ENCODE results near the gene FAM76A.
"Not testable (repeated sequence)": the region's sequence is repeated elsewhere in the genome, so short reads cannot be mapped to it uniquely, and the experiment has no call there.

The FAM76A gene

DNA sequence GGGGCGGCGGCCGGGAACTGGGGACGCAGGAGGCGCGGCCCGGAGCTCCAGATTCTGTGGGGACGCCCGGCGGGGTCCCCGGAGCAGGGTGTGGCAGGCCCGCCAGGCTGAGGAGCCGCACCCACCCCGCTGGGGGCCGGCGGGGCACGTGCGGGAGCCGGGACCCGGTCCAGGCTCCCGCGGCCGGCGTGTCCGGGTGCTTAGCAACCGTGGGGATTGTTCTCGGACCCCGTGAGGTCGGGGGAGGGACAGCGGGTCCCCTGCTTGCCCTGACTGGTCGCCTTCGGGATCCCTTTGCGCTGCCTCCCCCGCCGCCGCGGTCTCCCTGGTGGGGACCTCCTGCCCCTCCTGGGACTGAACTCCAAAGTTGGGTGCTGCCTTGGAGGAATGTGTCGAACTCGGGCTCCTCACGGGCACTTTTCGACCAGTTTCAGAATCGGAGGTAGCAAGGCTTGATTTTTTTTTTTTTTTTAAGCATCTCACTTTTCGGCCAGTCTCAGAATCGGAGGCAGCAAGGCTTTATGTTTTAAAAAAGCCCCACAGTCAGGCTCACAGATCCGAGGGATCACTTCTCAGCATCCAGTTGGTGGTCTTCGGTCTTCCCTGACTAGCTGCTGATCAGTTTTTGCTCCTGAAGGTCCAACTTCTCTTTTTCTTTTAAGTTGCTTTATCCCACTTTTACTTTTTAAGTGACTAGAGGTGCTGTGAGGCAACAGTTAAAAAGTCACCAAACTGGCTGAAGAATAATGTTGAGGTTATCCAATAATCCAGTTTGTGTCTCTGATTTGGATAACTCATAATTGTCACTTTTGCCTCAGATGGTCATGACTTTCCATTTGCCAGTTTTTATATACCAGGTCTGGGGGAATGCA lies 648 bp downstream of the FAM76A start:
- no peak for DNase-seq

DNA sequence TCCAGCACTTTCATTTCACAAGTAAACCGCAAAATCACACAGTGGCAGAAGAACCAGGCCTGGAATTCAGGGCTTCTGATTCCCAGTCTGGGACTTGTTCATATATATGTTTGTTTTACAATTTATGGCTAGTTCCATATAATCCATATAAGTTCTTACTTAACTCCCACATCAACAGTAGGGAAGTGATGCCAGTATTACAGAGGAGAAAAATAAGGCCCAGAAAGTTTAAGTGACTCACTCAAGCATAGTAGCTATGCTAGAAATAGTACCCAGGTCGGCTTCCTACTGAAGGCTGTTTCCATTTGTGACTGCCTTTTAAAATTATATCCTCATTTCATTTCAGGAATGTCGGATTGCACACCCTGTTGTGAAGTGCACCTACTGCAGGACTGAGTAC lies 1.4 kb downstream of the FAM76A start:
- DNase-seq, result no peak

DNA sequence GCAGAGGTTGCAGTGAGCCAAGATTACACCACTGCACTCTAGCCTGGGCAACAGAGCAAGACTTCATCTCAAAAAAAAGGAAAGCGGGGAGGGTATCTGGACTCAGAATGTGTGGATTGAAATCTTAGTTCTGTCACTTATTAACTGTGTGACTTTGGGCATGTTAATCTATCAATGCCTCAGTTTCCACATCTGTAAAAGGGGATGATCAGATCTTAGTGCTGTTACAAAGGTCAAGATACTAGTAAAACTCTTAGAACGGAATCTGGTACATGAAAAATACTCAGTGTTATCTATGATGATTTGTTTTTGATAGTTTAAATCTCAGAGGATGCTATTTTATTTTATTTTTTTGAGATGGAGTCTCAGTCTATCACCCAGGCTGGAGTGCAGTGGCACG lies 10.5 kb downstream of the FAM76A start:
- no peak for DNase-seq

DNA sequence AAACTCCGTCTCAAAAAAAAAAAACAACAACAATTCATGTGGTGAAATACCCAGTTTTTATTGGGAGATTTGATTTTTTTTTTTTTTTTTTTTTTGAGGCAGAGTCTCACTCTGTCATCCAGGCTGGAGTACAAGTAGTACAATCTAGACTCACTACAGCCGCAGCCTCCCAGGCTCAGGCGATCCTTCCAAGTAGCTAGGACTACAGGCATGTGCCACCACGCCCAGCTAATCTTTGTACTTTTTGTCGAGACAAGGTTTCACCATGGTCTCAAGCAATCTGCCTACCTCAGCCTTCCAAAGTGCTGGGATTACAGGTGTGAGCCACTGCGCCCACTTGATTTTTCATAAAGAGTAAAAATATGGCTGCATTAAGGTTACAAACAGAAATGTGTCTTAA lies 15.4 kb downstream of the FAM76A start:
- DNase-seq, result no peak

DNA sequence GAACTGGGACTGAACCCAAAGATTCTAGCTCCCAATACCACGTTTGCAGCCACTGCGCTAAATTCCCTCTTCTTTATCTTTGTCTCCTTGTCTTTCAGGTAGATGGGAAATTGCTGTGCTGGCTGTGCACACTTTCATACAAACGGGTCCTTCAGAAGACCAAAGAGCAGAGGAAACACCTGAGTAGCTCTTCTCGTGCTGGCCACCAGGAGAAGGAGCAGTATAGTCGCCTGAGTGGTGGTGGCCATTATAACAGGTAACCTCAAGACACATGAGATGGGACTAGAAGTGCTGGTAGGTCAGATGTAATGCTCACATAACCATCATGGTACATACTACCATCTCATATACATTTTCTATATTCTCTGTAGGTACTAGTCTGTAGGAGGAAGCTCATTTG lies 18.8 kb downstream of the FAM76A start:
- no peak for DNase-seq

DNA sequence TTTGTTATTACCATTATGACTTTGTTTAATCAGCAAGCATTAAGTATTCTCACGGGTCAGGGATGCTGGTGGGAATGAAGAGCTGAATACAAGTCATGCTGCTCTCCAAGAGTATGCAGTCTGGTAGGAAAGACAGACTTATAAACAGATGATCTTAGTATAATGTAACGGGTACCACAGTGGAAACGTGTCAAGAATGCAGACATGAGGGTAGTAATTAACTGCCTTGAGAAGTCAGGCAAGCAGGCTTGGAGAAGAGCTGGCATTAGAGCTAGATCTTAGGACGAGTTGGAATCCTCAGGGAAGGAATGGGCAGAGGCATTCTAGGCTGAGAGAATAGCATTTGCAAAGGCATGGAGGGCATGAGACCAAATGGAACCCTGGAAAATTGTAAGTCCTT lies 19.7 kb downstream of the FAM76A start:
- DNase-seq, result no peak

DNA sequence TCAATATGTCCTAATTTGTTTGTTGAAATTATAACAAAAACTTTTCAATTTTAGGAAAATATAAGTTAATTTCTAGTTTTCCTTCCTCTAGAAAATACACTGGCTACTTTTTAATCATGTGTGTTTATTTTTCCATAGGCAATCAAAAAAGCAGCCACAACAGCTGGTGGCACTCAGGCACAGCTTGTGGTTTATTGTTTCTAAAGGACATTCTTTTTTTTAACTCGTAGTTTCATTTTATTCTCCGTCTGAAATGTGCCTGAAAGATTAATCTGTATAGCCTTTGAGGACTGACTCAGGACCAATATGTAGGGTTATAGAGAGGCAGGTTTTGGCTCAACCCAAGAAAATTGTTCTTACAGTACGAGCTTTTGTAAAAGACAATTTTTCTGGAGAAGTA lies 26.6 kb downstream of the FAM76A start:
- no peak for DNase-seq

DNA sequence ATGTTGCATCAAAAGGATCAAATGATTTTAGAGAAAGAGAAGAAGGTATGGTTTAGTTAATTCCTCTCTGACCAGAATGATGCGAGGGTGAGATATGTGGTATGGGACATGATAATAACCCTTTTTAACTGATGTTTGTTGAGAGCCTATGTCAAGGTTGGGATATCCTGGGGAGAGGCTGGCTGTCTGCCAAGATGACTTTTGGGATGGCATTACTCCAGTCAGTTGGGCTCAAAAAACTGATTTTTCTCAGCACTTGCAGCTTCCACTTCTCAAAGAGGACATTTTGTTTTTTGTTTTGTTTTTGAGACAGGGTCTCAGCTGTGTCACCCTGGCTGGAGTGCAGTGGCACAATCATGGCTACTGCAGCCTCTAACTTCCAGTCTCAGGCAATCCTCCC lies 29.5 kb downstream of the FAM76A start:
- no peak for DNase-seq

DNA sequence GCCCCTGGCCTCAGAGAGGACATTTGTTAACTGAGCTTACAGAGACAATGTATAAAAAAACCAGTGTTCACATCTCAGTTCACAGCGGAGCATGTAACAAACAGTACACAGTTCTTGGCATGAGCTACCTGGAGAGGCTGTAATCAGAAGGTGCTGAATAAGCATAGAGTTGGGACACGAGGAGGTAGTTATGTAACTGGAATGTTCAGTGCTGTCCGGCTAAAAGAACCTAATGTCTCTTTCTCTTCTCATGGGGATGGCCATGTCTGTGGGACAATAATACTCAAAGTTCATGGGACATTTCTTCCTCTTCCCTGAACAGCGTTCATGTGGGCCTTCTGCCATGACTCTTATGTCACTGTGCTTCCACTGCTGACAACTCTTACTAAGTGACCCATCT lies 30.1 kb downstream of the FAM76A start:
- no peak for DNase-seq

DNA sequence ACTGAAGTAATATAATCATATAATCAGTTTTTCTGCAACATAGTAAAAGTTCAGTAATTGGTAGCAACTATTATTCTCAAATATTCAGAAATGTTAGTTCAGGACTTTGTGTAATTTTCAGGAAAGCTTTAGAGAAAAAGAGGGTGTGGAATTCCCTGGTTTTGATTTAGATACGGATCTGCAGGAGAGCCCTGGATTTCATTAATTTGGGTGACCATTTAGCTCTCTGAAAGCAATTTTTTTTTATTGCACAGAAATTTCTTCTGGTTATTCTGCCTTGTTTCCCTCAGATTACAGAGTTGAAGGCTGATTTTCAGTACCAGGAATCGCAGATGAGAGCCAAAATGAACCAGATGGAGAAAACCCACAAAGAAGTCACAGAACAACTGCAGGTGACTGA lies 33.5 kb downstream of the FAM76A start:
- no peak for DNase-seq

DNA sequence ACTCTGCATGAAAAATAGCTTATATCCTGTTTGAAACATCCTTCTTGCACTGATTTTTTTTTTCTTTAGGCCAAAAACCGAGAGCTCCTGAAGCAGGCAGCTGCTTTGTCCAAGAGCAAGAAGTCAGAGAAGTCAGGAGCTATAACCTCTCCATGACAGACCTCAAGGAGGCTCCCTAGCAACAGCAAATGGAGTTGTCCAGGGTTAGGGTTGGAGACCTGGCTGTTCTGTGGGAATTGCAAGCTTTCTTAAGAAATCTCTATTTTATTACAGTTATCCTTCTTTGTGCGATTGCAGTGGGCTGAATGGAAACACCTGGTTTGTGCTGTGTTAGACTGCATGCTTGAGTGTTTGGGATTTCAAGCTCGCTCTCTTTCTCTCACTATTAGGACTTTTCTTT lies 34.7 kb downstream of the FAM76A start:
- no peak for DNase-seq

DNA sequence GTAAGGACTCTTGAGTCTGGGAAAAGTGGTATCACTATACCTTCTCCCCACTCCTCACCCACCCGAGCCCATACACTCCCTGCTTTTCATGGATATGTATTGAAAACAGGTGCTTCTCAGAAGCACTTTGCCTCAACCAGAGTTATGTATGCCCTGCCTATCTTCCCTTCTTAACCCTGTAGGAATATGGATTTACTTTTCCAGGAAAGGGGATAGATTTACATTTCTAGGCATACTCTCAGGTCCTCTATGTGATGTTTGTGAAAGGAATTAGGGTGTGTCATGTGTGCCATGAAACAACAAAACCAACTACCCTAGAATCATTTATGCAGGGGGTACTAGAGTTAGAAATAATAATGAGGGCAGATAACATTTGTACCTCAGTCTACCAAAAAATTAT lies 36.3 kb downstream of the FAM76A start:
- no peak for DNase-seq

DNA sequence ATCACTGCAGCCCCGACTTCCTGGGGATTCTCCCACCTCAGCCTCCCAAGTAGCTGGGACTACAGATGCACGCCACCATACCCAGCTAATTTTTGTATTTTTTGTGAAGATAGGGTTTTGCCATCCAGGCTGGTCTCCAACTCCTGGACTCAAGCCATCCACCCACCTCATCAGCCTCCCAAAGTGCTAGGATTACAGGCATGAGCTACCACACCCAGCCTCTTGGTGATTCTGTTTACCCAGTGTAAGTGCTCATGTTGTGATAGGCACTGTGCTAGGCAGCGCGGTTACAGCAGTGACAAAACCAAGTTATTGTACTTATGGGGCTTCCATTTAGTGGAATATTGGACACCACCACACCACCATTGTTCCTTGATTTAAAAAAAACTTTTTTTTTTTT lies 37.6 kb downstream of the FAM76A start:
- DNase-seq, result no peak

DNA sequence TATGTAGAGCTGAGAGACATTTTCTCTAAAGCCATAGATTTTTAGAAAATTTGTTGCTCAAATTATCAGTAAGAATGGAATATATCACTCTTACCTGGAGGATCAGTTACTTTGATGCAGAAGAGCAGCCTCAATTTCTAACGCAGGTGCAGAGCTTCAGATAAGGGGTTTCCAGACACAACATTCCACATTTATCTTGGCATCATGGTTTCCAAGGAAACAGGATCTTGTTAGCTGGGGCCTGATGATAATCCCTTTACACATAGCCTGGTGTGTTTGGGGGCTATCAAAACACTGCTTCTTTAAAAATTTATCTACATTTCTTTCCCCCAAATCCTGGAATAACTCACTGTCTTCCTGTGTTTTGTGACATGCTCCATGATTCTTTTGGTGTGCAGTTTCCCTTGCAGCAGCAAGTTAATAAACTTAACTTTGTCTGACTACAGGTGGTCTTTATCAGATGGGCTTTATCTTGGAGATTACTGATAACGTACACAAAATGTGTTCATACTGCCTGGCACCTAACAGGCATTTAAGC lies 44.6 kb downstream of the FAM76A start:
- no peak for DNase-seq

DNA sequence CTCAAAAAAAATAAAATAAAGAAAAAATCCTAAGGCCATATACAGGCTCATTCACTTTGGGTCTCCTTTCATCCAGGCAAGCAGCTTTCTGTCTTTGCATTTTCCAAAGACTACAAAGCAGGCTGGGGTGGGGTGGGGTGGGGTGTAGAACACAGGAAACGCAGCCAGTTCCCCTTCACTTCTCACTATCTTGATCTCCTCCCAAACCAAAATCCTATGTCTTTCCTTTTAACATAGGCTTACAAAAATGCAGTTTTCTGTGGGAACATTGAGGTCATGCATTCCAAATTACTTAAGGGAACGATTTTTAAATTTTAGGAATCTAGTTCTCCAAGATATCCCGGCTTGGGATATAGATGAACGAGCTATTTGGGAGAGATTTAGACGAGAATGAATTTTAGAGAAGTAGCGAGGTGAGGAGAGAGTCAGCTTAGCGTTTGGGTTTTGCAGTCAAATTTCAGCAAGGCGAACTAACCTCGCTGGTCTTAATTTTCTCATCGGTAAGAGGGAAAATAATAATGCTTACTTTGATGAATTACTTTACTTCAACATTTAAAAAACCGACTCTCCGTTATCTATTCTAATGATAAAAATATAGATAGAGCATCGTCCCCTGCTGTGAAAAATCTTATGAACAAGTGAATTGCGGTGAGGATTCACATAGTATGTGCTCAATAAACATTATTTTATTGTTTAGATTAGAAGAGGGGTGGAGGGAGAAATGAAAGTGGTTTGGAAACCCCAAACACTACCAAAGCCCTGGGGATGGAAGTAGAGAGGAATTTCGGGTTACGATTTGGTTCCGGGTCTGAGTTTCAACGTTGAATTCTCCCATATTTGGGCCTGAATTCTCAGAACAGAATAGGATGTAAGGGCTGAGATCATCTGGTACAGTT lies 46.5 kb downstream of the FAM76A start:
- DNase-seq, result no peak

DNA sequence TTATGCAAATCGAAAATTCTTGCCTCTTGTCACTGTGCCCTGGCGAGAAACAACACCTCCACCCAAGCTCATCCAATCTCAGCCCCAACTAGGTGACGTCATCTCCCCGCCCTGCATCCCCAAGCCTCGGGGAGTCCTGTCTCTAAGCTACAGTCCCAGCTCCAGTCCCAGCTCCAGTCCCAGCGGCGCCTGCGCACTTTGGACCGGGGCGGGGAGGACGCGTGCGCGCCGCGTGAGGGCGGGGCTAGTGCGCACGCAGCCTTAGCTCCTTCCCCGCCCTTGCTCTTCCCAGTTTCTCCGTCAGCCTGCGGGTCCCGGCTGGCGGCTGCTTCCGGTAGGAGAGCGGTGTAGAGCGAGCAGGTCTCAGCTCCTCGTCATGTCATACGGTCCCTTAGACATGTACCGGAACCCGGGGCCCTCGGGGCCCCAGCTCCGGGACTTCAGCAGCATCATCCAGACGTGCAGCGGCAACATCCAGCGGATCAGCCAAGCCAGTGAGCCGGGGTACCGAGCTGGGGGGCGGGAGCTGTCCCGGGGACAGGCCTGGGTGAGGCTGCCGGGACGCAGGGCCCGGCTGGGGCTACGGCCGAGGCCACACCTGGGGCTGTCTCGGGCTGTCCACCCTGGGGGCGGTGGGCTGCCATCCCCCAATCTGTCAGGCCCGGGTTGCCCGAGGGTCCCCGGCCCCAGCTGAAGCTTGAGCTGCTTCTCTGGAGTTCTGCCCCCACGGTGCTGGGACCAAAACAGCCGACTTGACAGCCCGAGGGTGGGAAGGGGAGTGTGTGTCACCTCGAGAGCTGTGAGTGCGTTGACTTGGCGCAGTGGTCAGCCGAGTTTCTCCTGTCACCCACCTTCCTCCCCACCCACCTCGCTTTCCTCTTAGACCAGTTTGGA lies 47.4 kb downstream of the FAM76A start, which contains the start of gene STX12:
STX12 (plus strand) TSS at position 288 of the 894 bp plus-strand sequence; CDS start at position 377, 89 bp downstream.
- DNase-seq, result peak; percentile 98

DNA sequence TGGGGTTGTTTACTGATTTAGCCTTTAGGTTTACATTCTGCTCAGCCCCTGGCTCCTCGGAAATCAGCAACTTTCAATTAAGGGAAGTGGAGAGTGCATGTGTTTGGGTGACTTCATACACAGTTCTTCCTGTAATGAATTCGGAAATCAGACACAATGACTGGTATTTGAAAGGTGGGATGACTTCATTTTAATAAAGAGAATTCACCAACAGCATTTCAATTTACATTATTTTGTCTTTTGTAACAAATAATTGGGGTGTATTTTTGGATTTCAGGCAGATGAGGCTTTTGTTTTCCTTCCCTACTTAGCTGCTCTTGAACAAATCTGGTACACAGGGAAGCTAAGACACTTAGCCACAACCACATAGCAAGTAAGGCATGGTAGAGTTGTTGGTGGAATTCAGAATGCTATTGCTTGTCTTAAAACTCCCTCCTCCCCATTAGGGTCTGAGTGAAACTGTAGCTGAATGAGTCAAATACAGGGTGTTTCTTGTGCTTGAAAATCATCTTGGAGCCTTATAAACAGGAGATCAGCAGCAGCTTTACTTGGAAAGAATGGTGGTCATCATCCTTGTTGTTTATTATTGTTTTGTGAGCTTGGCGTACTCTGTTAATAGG lies 48.2 kb downstream of the FAM76A start:
- DNase-seq, result peak; percentile 32

DNA sequence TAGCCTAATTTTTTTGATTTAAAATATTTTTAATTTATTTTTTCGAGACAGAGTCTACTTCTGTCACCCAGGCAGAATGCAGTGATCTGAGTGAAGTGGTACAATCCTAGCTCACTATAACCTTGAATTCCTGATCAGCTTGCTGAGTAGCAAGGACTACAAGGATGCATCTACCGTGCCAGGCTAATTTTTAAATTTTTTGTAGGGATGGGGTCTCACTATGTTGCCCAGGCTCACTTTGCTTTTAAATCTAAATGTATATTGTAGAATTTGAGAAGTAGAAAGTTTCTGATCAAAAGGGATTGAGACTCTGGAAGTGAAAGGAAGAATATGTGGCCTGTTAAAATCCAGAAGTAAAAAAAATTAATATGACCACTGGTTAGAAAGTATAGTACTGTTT lies 48.9 kb downstream of the FAM76A start:
- DNase-seq, result no peak

DNA sequence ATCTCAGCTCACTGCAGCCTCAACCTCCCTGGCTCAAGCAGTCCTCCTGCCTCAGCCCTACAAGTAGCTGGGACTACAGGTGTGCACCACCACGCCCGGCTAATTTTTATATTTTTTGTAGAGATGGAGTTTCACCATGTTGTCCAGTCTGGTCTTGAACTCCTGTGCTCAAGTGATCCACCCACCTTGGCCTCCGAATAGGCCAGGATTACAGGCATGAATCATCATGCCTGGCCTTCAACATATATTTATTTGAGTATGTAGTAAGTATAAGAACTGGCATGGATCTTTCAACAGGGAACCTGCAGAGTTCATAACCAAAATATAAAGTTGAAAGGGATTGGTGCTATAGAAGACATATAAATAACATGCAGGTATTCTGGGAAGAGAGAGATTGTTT lies 49.6 kb downstream of the FAM76A start:
- not testable (repeated sequence) for DNase-seq

DNA sequence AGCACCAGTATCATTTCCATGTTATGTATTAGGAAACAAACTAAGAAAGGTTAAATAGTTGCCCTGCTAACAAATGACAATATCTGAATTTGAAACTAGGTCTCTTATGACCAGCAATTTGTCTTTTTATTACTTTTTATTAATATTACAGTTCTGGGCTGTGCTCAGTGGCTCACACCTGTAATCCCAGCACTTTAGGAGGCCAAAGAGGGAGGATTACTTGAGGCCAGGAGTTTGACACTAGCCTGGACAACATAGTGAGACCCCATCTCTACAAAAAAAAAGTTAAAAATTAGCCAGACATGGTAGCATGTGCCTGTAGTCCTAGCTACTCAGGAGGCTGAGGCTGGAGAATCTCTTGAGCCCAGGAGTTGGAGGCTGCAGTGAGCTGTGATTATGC lies 50.5 kb downstream of the FAM76A start:
- not testable (repeated sequence) for DNase-seq

DNA sequence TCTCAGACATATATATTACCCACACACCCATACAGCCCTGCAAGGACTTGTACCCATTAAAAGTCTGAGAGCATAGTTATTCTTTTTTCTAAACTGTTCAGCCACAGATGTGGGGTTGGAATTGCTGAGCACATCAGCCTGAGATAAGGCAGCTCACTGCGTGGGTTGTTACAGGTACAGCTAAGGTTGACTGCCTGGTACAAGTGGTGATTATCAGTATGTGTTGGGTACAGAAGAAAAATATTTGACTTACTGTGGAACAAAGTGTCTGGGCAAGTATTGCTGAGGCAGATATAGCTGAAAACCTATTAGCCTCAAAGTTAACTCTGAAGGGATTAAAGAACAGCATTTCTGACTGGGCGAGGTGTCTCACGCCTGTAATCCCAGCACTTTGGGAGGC lies 52.3 kb downstream of the FAM76A start:
- DNase-seq, result no peak

DNA sequence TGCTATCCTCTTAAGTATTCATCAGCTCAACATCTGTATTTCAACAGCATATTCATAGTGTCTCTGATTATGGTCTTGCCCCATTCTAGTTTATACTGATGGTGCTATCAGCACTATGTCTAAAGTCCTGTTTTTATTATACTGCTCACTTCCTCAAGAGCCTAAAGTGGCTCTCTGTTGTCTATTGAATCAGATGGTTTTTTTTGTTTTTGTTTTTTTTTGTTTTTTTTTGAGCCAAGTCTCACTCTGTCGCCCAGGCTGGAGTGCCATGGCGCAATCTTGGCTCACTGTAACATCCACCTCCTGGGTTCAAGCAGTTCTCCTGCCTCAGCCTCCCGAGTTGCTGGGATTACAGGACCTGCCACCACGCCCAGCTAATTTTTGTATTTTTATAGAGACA lies 53.4 kb downstream of the FAM76A start:
- no peak for DNase-seq
